HG03045 (cell line): ENCODE data around the gene CD48.
A peak's percentile ranks its signal among the peaks of the same experiment; 100 is the strongest.

Experiments used
- ATAC-seq: cut with Tn5 transposase; IDR thresholded peaks from one replicate; pipeline ENCODE4 v1.9.1; 2021; ENCODE audit warnings: mild to moderate bottlenecking, moderate library complexity; ENCODE audit not compliant: unreplicated experiment

CD48 gene, protein sequence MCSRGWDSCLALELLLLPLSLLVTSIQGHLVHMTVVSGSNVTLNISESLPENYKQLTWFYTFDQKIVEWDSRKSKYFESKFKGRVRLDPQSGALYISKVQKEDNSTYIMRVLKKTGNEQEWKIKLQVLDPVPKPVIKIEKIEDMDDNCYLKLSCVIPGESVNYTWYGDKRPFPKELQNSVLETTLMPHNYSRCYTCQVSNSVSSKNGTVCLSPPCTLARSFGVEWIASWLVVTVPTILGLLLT

DNA sequence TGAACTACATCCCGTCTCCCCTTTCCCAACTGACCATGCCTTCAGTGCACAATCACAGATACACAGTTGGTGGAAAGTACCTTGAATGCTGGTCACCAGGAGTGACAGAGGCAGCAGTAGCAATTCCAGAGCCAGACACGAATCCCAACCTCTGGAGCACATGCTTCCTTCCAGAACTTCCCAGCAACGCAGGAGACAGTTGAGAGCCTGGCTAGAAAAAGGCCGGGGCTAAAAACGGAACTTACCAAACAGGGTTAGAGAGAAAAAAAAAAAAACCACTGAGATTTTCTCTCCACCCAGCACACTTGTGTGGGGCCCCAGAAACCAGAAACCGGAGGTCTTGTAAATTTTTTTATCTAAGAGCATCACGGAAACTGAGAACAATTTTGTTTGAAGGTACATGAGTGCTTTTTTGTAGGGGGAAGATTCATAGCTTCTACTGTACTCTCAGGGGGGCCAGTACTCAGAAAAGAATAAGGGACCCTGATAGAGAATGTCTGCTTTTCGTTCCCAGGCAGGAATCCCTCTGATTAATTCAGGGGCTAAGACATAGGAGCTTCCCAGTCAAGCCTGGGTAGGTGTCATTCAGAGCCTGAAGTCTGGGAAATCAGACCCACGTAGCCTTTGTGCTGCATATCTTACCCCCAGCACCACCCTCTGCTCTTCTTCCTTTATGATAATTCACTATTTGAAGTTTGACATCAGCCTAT is at the start of gene CD48:
CD48 (minus strand) TSS at position 221 of the 710 bp plus-strand sequence; CDS start at position 162, 59 bp downstream.
- peak; percentile 39 for ATAC-seq

DNA sequence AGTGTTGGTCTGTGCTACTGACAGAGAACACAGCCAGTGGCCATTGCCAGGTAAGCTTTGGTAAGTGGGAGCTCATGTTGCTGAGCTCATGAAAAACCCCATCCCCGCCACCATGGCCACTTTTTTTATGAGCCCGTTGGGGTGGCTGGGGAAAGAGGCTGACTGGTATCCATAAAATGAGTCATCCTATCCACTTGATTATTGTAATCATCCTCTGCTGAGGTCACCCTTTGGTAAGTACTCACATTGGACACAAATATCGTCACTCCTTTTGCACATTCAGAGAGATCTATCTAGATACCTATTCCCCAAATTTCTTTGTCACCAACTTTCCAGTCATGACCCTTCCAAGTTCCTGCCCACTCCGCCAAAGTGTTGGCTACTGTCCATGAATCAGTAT is 49.4 kb upstream of the CD48 start:
- no peak for ATAC-seq

DNA sequence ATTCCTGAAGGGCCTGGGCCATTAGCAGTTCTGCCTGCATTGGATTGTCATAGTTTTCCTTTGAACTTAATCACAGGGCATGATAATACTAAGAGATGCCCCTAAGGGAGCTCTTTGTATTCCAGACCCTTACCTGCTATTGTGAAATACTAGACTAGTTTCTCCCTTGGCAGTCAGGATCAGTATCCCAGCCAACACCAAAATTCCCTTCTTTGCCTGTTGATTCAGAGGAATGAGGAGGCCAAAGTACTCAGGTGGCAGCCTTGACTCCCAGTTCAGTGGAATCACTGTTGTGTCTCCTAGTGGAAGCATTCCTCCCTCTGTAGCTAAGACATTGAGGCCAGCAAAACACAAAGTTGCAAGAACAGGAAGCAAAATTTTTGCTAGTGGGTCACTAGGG is 48.1 kb upstream of the CD48 start:
- ATAC-seq, result no peak

DNA sequence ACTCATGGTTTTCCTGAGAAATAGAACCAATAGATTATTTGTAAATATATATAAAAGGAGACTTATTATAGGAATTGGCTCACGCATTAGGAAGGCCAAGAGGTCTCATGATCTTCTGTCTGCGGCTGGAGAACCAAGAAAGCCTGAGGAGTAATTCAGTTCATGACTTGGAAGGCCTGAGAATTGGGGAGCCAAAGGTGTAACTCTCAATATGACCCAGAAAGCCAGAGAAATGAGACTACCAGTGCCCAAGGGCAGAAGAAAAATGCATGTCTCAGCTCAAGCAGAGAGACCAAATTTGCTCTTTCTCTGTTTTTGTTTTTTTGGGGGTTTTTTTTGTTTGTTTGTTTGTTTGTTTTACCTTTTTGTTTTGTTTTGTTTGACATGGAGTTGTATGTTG is 46.9 kb upstream of the CD48 start:
- ATAC-seq, result no peak

DNA sequence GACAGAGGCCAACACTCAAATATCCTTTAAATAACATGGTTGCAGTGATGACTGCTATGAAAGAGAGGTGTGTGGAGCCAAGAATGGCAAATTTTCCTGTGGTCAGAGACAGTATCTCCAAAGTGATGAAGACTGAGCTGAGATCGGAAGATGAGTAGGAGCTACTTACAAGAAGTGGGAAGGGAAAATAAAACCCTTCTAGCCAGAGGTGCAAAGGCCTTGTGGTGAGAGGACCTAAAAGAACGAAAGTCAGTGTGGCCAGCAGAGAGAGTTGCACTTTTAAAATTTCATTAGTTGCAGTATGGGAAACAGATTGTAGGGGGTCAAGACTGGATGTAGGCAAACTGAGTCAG is 45.2 kb upstream of the CD48 start:
- no peak for ATAC-seq

DNA sequence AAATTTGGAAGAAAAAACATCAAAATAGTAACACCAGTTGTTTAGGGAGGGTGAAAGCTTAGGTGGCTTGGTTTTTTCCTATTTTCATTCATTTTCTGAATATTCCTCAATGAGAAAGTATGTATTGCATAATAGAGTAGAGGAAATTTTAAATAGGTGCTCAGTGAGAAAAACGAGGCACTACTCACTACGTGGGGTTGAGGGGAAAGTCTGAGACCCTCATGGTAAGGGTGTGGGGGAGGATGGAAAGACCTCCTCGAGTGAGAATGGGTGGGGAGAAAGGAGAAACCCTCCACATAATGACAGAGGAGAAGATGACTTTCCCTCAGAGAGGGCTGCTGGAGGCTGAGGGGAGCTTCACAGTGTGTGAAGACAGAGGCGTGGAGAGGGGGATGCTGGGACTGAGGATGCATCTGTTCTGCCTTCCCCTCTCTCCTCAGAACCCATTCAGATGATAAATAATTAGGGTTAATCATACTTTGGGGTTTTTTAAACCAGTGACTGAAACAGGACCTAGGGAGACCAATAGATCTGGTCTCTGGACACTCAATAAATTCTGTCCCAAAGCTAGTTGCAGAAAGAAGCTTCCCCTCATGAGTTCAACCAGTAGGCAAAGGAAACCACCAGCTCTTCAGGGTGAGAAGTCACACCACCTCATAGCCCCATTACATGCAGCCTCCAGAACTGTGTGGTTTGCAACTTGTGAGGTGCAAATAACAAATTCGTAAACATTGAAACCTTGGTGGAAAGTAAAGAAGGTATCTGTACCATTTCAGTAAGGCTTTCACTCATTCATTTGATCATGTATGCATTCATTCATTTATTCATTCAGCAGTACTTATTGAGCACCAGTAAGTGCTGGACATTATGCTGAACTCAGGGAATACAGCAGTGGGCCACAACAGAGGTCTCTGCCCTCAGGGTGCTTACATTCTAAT is 44.6 kb upstream of the CD48 start:
- ATAC-seq, result no peak

DNA sequence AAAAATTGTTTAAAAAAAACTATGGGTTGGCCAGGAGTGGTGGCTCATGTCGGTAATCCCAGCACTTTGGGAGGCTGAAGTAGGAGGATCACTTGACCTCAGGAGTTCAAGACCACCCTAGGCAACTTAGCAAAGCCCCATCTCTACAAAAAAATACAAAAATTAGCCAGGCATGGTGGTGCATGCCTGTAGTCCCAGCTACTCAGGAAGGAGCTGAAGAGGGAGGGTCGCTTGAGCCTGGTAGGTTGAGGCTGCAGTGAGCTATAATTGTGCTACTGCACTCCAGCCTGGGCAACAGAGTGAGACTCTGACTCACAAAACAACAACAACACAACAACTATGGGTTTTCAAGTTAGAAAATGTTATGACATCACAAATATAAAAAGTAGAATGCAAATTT is 43.8 kb upstream of the CD48 start:
- no peak for ATAC-seq

DNA sequence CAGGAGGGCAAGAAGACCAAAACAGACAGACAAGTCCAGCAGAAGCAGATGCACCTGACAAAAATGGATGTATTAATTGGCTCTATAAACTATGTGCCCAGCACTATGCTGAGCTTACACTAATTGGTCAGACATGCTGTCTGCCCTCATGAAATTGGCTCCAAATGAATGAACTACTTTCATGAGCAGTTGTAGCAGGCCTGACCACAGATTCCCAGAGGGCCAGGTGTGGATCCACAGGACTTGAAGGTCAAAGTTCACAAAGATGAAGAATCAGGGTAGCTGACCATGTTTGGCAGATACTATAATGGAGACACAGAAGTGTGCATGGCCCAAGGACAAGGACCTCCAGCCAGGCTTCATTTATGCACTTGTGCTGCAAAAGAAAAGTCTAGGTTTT is 42.0 kb upstream of the CD48 start:
- no peak for ATAC-seq

DNA sequence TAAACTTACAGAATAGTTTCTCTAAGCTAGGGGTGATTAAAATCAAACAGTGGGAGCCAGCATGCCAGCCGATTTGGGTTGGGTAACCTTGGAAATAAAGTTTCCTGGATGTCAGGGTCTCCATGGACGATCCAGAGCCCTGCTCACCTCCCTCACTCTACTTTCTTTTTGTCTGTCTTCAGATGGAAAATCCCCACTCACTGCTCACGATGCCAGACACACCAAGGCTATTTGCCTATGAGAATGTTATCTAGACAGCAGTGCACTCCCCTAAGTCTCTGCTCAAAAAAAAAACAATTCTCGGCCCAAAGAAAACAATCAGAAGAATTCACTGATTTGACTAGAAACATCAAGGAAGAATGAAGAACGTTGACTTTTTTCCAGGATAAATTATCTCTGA is 41.3 kb upstream of the CD48 start:
- no peak for ATAC-seq

DNA sequence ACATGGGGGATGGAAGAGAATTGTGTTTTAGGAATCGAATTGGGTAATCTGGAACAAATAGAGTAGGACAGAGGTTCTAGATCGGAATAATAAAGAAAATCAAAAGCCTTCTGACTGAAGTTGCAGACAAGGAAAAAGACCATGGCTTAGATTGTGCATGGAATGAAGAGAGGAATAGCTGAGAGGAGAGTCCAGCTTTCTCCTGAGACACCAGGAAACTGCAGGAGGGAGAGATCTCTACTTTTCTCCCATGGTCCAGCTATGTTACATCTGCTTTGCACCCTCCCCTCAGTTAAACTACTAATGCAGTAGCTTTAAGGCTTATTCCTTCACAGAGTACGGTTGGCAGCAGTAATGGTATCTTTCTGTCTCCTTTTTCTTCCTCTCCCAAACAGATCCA is 40.8 kb upstream of the CD48 start:
- ATAC-seq, result no peak

DNA sequence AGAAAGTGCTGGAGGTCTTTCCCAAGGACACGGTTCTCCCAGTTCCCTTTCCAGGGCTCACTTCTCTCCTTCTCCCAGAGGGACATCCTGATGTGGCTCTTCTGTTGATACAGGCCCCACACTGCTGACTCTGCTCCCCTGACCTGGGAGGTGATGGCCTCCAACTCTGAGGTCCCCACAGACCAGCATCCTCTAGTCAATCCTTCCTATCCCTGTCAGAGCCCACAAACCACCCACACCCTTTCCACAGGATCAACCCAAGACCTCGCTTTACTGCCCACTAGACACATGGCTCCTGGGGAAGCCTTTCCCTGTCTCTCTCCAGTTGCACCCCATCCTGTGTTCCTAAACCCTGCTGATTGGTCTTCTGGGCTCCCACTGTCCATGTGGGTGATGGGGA is 39.0 kb upstream of the CD48 start:
- no peak for ATAC-seq

DNA sequence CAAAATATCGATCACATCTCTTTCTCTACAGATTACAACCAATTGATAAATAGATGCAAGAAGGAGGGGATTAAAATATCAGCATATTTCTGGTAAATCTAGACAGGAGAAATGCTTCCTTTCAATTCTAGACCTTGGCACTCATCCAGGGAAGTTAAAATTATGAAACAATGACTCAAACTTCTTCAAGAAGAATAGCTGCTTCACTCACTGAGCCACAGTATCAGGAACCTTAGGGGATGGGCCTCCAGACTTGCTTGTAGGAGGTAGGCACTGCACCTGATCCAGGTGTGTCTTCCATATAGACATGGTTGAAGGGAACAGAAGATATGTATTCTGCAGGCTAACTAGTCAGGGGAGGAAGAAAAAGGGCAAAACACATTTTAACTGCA is 37.3 kb upstream of the CD48 start:
- no peak for ATAC-seq

DNA sequence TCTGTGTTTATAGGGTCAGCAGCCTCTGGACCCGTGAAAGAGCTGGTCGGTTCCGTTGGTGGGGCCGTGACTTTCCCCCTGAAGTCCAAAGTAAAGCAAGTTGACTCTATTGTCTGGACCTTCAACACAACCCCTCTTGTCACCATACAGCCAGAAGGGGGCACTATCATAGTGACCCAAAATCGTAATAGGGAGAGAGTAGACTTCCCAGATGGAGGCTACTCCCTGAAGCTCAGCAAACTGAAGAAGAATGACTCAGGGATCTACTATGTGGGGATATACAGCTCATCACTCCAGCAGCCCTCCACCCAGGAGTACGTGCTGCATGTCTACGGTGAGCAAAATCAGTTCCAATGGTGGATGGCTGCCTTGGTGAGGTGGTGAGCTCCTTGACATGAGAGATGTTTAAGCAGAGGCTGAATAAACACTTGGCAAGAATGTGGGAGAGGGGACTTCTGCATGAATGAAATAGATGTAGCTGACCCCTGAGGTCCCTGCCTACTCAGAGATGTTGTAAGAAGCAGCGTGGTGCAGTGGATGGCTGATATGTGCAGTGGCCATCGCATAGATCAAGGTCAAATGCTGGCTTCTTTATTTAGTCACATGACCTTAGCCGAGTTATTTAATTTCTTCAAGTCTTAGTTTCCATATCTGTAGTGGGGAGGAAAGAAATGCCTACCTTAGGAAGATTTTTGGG is 36.7 kb upstream of the CD48 start:
- no peak for ATAC-seq

DNA sequence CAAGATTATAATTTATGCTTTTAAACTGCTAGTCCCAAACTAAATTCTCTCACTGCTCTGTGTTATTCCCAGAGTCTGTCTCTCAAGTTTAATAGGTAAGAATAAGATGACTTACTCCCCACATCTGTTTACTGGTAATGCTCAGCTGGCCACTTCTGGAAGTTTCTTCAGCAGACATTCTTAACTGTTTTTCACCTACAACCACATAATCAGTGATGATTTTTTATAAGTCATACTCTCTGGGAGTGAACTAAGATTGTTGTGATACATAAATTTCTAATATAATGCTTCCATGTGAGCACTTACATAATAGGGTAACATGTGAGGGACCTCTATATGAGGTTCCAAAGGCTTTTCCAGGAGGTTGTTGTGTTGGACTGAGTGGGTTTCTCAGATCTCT is 36.1 kb upstream of the CD48 start:
- no peak for ATAC-seq

DNA sequence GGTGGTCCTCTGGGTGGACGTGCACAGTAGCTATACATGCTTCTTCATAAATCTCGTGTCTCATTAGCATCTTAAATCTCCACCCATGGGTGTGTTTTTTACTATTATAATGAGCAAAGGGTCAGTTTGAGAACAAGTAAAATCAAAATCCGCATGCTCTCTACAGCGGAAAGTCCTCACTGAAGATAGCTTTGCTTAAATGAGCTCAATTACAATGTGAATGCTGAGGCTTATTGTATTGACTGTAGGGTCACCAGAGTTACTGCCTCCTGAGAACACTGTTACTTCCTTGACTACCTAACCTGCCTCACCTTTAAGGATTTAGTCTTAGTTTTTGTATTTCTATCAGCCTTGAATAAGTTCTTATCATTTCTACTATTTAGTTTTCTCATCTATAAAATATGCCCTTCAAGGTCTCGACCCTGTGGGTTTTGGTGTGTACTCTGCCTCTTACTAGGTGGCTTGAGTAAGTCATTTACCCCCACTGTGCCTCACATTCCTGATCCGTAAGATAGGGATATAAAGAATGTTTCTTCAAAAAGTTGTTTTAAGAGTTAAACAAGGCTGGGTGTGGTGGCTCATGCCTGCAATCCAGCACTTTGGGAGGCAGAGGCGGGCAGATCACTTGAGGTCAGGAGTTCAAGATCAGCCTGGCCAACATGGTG is 35.3 kb upstream of the CD48 start:
- no peak for ATAC-seq

DNA sequence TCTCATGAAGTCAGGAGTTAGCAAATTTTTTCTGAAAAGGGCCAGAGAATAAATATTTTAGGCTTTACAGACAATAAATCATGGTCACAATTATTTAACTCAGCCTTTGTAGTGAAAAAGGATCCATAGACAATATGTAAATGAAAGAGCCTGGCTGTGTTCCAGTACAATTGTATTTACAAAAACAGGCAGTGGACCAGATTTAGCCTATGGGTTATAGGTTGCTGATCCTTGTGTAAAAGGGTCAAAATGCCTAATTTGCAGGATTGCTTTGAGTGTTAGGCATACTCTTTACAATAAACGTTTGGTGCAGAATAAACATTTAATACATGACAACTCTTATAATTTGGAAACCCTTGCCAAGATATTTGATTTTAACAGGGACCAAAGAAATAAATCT is 33.9 kb upstream of the CD48 start:
- ATAC-seq, result no peak

DNA sequence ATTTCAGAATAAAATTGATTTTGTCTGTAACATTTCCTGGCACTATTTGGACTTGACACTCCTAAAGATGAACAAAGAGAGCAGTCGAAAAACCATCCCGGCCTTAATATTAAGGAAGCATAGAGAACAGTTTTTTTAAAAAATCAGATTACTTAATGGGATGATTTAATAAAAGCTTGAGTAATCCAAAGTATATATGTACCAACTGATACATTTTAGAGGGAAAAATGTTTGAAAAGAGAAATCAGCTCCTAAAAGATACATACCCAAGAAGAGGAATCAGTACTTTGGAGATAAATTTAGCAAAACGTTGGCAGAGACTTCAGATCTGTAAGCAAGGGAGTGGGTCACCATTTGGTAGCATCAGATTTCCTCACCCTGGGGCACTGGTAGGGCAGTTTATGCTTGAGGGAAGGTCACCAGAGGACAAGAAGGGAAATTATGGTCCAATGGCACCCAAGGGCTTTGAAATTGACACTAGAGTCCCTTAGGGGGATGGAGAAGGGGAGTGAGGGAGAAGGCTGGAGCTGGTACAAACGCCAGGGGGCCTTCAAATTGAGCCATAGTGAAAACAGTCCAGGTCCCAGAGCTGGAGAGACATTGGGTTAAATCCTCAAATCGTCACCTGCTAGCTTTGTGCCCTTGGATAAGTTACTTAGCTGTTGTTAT is 33.4 kb upstream of the CD48 start:
- no peak for ATAC-seq

DNA sequence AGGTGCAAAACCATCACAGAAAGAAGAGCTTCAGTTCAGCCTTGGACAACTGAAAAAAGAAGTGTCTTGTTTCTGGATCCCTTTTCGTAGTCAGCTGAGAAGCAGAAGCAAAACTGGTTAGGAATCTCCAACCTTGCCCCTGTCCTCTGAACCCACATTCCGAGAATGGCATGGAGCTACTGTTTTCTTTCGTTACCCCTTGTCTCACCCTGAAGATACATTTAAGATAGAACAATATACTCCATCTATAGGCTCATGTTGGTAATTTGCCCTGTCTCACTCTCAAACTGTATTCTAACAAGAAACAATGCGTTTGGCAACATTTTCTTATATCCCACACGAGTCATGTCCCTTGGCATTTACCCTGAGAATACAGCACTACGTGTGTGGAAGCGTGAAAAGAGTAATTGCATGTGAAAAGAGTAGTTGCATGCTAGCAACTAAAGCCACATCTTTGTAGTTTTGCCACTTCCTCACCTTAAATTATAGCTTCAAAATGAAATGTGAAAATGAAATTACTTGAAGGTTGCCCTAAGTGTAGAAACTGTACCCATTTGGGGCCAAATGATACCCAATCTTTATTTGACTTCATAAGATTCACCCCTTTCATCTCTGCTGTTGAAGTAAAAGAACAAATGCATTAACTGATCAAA is 32.7 kb upstream of the CD48 start:
- ATAC-seq, result no peak

DNA sequence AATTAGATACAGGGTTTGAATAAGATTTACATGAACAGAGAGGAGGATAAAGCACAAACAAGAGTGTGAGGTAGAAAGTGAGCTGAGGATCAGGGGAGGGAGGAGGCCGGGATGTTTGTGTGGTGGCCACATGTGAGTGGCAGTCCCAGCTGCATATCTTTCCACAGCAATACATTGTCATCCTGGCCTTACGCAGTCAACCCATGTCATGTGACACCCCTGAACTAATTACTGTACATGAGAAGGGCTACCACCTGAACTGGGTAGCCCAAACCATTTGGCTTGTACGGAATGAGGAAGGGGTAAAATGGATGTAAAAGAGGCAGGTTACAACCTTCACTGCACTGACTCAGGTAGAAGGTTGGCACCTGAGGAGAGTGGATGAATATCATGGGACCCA is 31.6 kb upstream of the CD48 start:
- ATAC-seq, result no peak
